Esophagus (tissue), 2 donors: ENCODE results near the gene PLOD2. TPM values are rescaled to one million over a fixed set of nuclear protein-coding genes. Genes with fewer than 3 reads are reported as not detected.

Source experiments
- H3K27ac ChIP-seq, 2 donors: one replicate each; pipeline ENCODE4 v1.5.1; 2013; ENCODE audit warnings: low read depth in 2 of 2, mild to moderate bottlenecking in 2 of 2, inconsistent platforms in 1 of 2, low read length in 1 of 2, moderate library complexity in 1 of 2
- H3K27me3 ChIP-seq, 2 donors: one replicate each; pipeline ENCODE4 v1.6.1; 2013; ENCODE audit warnings: low read length in 2 of 2, control low read depth in 1 of 2, mild to moderate bottlenecking in 1 of 2; ENCODE audit not compliant: insufficient read depth in 2 of 2, control insufficient read depth in 1 of 2
- H3K36me3 ChIP-seq, 2 donors: one replicate each; pipeline ENCODE4 v1.6.1; 2013; ENCODE audit warnings: low read length in 1 of 2; ENCODE audit not compliant: control insufficient read depth in 2 of 2, insufficient read depth in 2 of 2
- H3K4me1 ChIP-seq, 2 donors: one replicate each; pipeline ENCODE4 v1.6.1; 2013; ENCODE audit warnings: low read length in 1 of 2; ENCODE audit not compliant: control insufficient read depth in 2 of 2, insufficient read depth in 2 of 2
- H3K4me3 ChIP-seq, 2 donors: one replicate each; pipeline ENCODE4 v1.5.1; 2013; ENCODE audit warnings: low read length in 2 of 2, mild to moderate bottlenecking in 2 of 2, low read depth in 1 of 2, moderate library complexity in 1 of 2
- H3K9me3 ChIP-seq, 2 donors: one replicate each; pipeline ENCODE4 v1.6.1; 2013; ENCODE audit warnings: mild to moderate bottlenecking in 2 of 2, low read depth in 1 of 2, low read length in 1 of 2, moderate library complexity in 1 of 2; ENCODE audit not compliant: control insufficient read depth in 2 of 2, insufficient read depth in 1 of 2
- WGBS, 2 donors: extraction: QIAGEN DNeasy Blood & Tissue Kit; methylation state at CpG; one replicate each; pipeline ENCODE4 v1.1.7; 2013; 5-methylcytosine and 5-hydroxymethylcytosine counted together
- polyA plus RNA-seq, 2 donors: library from polyadenylated mRNA; stranded (reverse); fragments of 200-250 nt; gene quantifications; one replicate each; pipeline ENCODE4 v1.2.3, GENCODE V29; 2013
- donor health status: healthy with polysubstance abuse.
- donor health status: Bipolar disorder and iron deficiency.

PLOD2 gene
- polyA plus RNA-seq, 2 donors: 13.8 to 15.5 TPM

GRCh38 chr3:146189519-146190173 is 28.7 kb upstream of the PLOD2 start:
- no peak overlapping the region for H3K27ac ChIP-seq
- H3K36me3 ChIP-seq: no peaks in the 10 kb centered on the region
- 10 to 11% methylated on average over 6 of the region's 6 CpGs for WGBS, 2 donors
- no peaks in the 10 kb centered on the region for H3K4me1 ChIP-seq
- no peaks in the 10 kb centered on the region for H3K27me3 ChIP-seq
- H3K9me3 ChIP-seq: no peaks in the 10 kb centered on the region
- H3K4me3 ChIP-seq: no peak overlapping the region

- WGBS, 2 donors: 42 to 49% methylated on average over 2 of the region's 2 CpGs
- H3K4me1 ChIP-seq: no peaks in the 10 kb centered on the region
- no peaks in the 10 kb centered on the region for H3K9me3 ChIP-seq
- H3K4me3 ChIP-seq: no peak overlapping the region
- H3K27me3 ChIP-seq: no peaks in the 10 kb centered on the region
- H3K36me3 ChIP-seq: no peaks in the 10 kb centered on the region
- H3K27ac ChIP-seq: no peak overlapping the region
Observed at GRCh38 chr3:146187334-146187950, 26.5 kb upstream of the PLOD2 start.

GRCh38 chr3:146184241-146185015 is 23.4 kb upstream of the PLOD2 start:
- Histone ChIP-seq H3K27me3 (no peaks in the 10 kb centered on the region), H3K4me3 (no peak overlapping the region), H3K27ac (no peak overlapping the region), H3K4me1 (no peaks in the 10 kb centered on the region), H3K9me3 (no peaks in the 10 kb centered on the region), H3K36me3 (no peaks in the 10 kb centered on the region)
- WGBS, 2 donors: 27 to 37% methylated on average over 2 of the region's 2 CpGs

GRCh38 chr3:146181216-146181615 is 20.2 kb upstream of the PLOD2 start:
- H3K36me3 ChIP-seq: no peaks in the 10 kb centered on the region
- H3K4me3 ChIP-seq: no peak overlapping the region
- 93 to 95% methylated on average over 5 of the region's 5 CpGs for WGBS, 2 donors
- no peaks in the 10 kb centered on the region for H3K4me1 ChIP-seq
- no peaks in the 10 kb centered on the region for H3K9me3 ChIP-seq
- H3K27me3 ChIP-seq: no peaks in the 10 kb centered on the region
- no peak overlapping the region for H3K27ac ChIP-seq

- Histone ChIP-seq H3K27ac (no peak overlapping the region), H3K4me3 (no peak overlapping the region), H3K4me1 (no peaks in the 10 kb centered on the region), H3K36me3 (no peaks in the 10 kb centered on the region), H3K9me3 (no peaks in the 10 kb centered on the region), H3K27me3 (no peaks in the 10 kb centered on the region)
- 74 to 86% methylated on average over 6 of the region's 6 CpGs for WGBS, 2 donors
Observed at GRCh38 chr3:146180376-146180775, 19.4 kb upstream of the PLOD2 start.

GRCh38 chr3:146178006-146178689 is 17.2 kb upstream of the PLOD2 start:
- no peaks in the 10 kb centered on the region for H3K27me3 ChIP-seq
- no peak overlapping the region for H3K4me3 ChIP-seq
- H3K36me3 ChIP-seq: no peaks in the 10 kb centered on the region
- no peaks in the 10 kb centered on the region for H3K9me3 ChIP-seq
- H3K4me1 ChIP-seq: no peaks in the 10 kb centered on the region
- WGBS, 2 donors: 75 to 78% methylated on average over 6 of the region's 6 CpGs
- H3K27ac ChIP-seq: no peak overlapping the region

GRCh38 chr3:146177519-146177918 is 16.5 kb upstream of the PLOD2 start:
- Histone ChIP-seq H3K9me3 (no peaks in the 10 kb centered on the region), H3K4me3 (no peak overlapping the region), H3K4me1 (no peaks in the 10 kb centered on the region), H3K27me3 (no peaks in the 10 kb centered on the region), H3K27ac (no peak overlapping the region), H3K36me3 (no peaks in the 10 kb centered on the region)
- 79 to 85% methylated on average over 1 of the region's 1 CpG for WGBS, 2 donors

GRCh38 chr3:146177072-146177471 is 16.1 kb upstream of the PLOD2 start:
- 67 to 75% methylated on average over 3 of the region's 3 CpGs for WGBS, 2 donors
- no peaks in the 10 kb centered on the region for H3K36me3 ChIP-seq
- no peaks in the 10 kb centered on the region for H3K27me3 ChIP-seq
- H3K9me3 ChIP-seq: no peaks in the 10 kb centered on the region
- H3K27ac ChIP-seq: no peak overlapping the region
- H3K4me3 ChIP-seq: no peak overlapping the region
- no peaks in the 10 kb centered on the region for H3K4me1 ChIP-seq

- Histone ChIP-seq H3K36me3 (no peaks in the 10 kb centered on the region), H3K27me3 (no peaks in the 10 kb centered on the region), H3K4me1 (no peaks in the 10 kb centered on the region), H3K4me3 (no peak overlapping the region), H3K27ac (no peak overlapping the region), H3K9me3 (no peaks in the 10 kb centered on the region)
- WGBS, 2 donors: 87 to 88% methylated on average over 1 of the region's 1 CpG
Observed at GRCh38 chr3:146172586-146172985, 11.6 kb upstream of the PLOD2 start.
